Adrenal gland (tissue), 12 donors: ENCODE measurements around the gene RGS14. TPM values are rescaled to one million over a fixed set of nuclear protein-coding genes. Genes with fewer than 3 reads are reported as not detected.
A peak's percentile ranks its signal among the peaks of the same experiment; 100 is the strongest.

Experiments used
- DNase-seq, 7 donors: peaks; one replicate each; pipeline ENCODE4 v3.0.0-alpha.2; 2019 to 2020
- H3K27ac ChIP-seq, 5 donors: fragments of 200-600 bp; sonication (generic) in 4 of 5; 1 replicate in 3 of 5; 2 replicates in 2 of 5; pipeline versions ENCODE4 v1.5.1 to v1.8.0; 2016 to 2020; ENCODE audit warnings: mild to moderate bottlenecking in 1 of 5
- H3K27me3 ChIP-seq: fragments of 200-600 bp; 2 replicates; pipeline ENCODE4 v1.8.0; 2021
- H3K36me3 ChIP-seq, 2 donors: fragments of 200-600 bp; replicated peaks in 1 of 2; 1 replicate in 1 of 2; 2 replicates in 1 of 2; pipeline versions ENCODE4 v1.5.1 to v1.8.0; 2018 to 2022
- H3K4me1 ChIP-seq, 2 donors: fragments of 200-600 bp; replicated peaks in 1 of 2; 1 replicate in 1 of 2; 2 replicates in 1 of 2; pipeline versions ENCODE4 v1.5.1 to v1.8.0; 2018 to 2021
- H3K4me3 ChIP-seq, 4 donors: fragments of 200-600 bp; sonication (generic) in 3 of 4; one replicate each; pipeline ENCODE4 v1.5.1; 2016 to 2018
- H3K9me3 ChIP-seq, 3 donors: fragments of 200-600 bp; sonication (generic) in 1 of 3; replicated peaks in 1 of 3; 1 replicate in 2 of 3; 2 replicates in 1 of 3; pipeline versions ENCODE4 v1.5.1 to v1.8.0; 2016 to 2021
- CTCF ChIP-seq, 6 experiments: fragments of 450-650 bp in 4 of 6; fragments of 200-600 bp in 2 of 6; sonication (generic) in 1 of 6; IDR thresholded peaks; 1 replicate in 5 of 6; 2 replicates in 1 of 6; pipeline versions ENCODE4 v1.5.1 to v1.8.0; 2016 to 2021; ENCODE audit warnings: antibody characterized with exemption in 6 of 6, mild to moderate bottlenecking in 2 of 6, moderate library complexity in 1 of 6
- POLR2A ChIP-seq, 2 donors: fragments of 450-650 bp; IDR thresholded peaks; one replicate each; pipeline ENCODE4 v1.6.1; 2017; ENCODE audit warnings: antibody characterized with exemption in 2 of 2, mild to moderate bottlenecking in 2 of 2, moderate library complexity in 1 of 2
- WGBS, 4 donors: extraction: QIAGEN DNeasy Blood & Tissue Kit in 2 of 4; methylation state at CpG; one replicate each; pipeline versions ENCODE4 v1.1.5 to v1.1.7; 2013 to 2017; 5-methylcytosine and 5-hydroxymethylcytosine counted together
- intact Hi-C, 2 donors: fragments of 100-400 bp; cut with DNase I; formaldehyde crosslinking; loops; one replicate each; pipeline versions ENCODE4 v1.14.1 to v1.15.0; 2022 to 2023
- polyA plus RNA-seq, 3 donors: library from polyadenylated mRNA; stranded (reverse); fragments of 200-250 nt in 2 of 3; fragments of 350-450 nt in 1 of 3; fragmentation: Illumina TruSeq in 1 of 3; extraction: RNeasy Lipid Tissue Mini Kit (QIAGEN cat#74804) in 1 of 3; gene quantifications; one replicate each; pipeline ENCODE4 v1.2.3, GENCODE V29; 2013 to 2014
- total RNA-seq, 9 donors: library from RNA; depleted of rRNA in 4 of 9; stranded (reverse); fragments of >200 nt in 4 of 9; fragments of 120-200 nt in 1 of 9; fragmentation: NEBNext Ultra II Directional in 1 of 9; extraction: Animal tissue kit (Norgen Biotek cat#: 25700) in 1 of 9; gene quantifications; one replicate each; pipeline versions ENCODE4 v1.1.0 to v1.2.4, GENCODE V29; 2013 to 2023
- donor health status: healthy with polysubstance abuse.
- donor health status: Bipolar disorder and iron deficiency.
- donor health status: DM: yes; HTN: yes; CAD: no.
- donor health status: DM: no; HTN: no; CAD: no.
- donor health status: DM: no; HTN: no; CAD: no.
- donor health status: DM: yes; HTN: yes; CAD: no.

The RGS14 gene
- total and polyA plus RNA-seq, 12 donors = 2.3 to 36.3 (median 15.5) TPM

- no peaks in the 10 kb centered on the region for H3K9me3 ChIP-seq
- H3K27ac ChIP-seq = peak overlapping the region in 1 of 5 donors; percentile 44
- no peak for TF ChIP-seq CTCF (IDR thresholded peaks at IDR 0.05)
- TF ChIP-seq POLR2A (IDR thresholded peaks at IDR 0.05) = no peak
- WGBS, 4 donors = 9 to 18% (median 13%) methylated on average over 28 to 59 of the region's 59 CpGs
- peaks cover 27 to 29% of the 10 kb centered on the region in 2 donors for H3K4me1 ChIP-seq
- peak overlapping the region in 2 of 4 donors; percentile 18 to 55 for H3K4me3 ChIP-seq
- intact Hi-C loops = no loop called here
- no peaks in the 10 kb centered on the region for H3K36me3 ChIP-seq
- peak in 6 of 7 donors; percentile 37 to 67 (median 59) for DNase-seq
- no peaks in the 10 kb centered on the region for H3K27me3 ChIP-seq
Observed at GRCh38 chr5:177362610-177363507, 5.1 kb downstream of the RGS14 start.

- Histone ChIP-seq H3K27ac (no peak overlapping the region), H3K36me3 (no peaks in the 10 kb centered on the region), H3K4me1 (peaks cover 27 to 31% of the 10 kb centered on the region in 2 donors), H3K27me3 (no peaks in the 10 kb centered on the region), H3K4me3 (peak overlapping the region in 2 of 4 donors; percentile 18 to 55), H3K9me3 (no peaks in the 10 kb centered on the region)
- intact Hi-C loops = no loop called here
- 35 to 39% (median 37%) methylated on average over 10 of the region's 10 CpGs for WGBS, 4 donors
- TF ChIP-seq CTCF (IDR thresholded peaks at IDR 0.05) (no peak), POLR2A (IDR thresholded peaks at IDR 0.05) (no peak)
- no peak for DNase-seq
Observed at GRCh38 chr5:177363565-177363964, 5.8 kb downstream of the RGS14 start.

GRCh38 chr5:177364159-177364962 is 6.6 kb downstream of the RGS14 start:
- peaks cover 27 to 31% of the 10 kb centered on the region in 2 donors for H3K4me1 ChIP-seq
- TF ChIP-seq POLR2A (IDR thresholded peaks at IDR 0.05) = no peak
- TF ChIP-seq CTCF (IDR thresholded peaks at IDR 0.05) = no peak
- no peaks in the 10 kb centered on the region for H3K27me3 ChIP-seq
- intact Hi-C loops = no loop called here
- H3K27ac ChIP-seq = no peak overlapping the region
- WGBS, 4 donors = 65 to 76% (median 72%) methylated on average over 7 to 11 of the region's 11 CpGs
- H3K4me3 ChIP-seq = no peak overlapping the region
- no peak for DNase-seq
- no peaks in the 10 kb centered on the region for H3K9me3 ChIP-seq
- no peaks in the 10 kb centered on the region for H3K36me3 ChIP-seq
